ENCODE measurements around the gene STK25. TPM values are rescaled to one million over a fixed set of nuclear protein-coding genes. Genes with fewer than 3 reads are reported as not detected.

Gene STK25
- total RNA-seq, 2 experiments from 2014 or later, result 120 to 201 TPM

DNA sequence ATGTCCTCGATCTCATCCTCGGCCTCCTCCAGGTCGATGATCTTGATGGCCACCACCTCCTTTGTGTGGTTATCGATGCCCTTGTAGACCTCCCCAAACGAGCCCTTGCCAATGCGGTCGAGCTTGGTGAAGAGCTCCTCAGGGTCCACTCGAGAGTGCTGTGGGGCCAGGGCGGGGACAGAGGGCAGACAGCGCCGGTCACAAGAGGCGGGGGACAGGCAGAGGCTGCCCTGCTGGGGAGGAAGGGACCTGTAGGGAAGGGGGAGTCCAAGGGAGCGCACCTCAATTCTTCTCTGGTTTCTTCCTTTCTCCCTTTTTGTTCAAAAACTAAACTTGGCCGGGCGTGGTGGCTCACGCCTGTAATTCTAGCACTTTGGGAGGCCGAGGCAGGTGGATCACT is 6.8 kb downstream of the STK25 start:
- Histone ChIP-seq H3K27ac (ENCODE audit: low read depth, low read length, poor library complexity, severe bottlenecking) (no peak overlapping the region), H2AFZ (ENCODE audit: low read length) (no peak overlapping the region), H3K4me3 (ENCODE audit: low read depth, low read length, poor library complexity, severe bottlenecking) (no peak overlapping the region), H3K4me1 (ENCODE audit: insufficient read depth, low read length, poor library complexity, severe bottlenecking) (no peaks in the 10 kb centered on the region), H3K79me2 (ENCODE audit: insufficient read depth, low read depth, low read length) (peaks cover 5% of the 10 kb centered on the region), H3K4me2 (ENCODE audit: low read length) (no peak overlapping the region), H4K20me1 (ENCODE audit: insufficient read depth, low read length) (no peaks in the 10 kb centered on the region), H3K36me3 (ENCODE audit: insufficient read depth, low read length) (peaks cover 36% of the 10 kb centered on the region; the same call in 1 of the 2 replicates), H3K9me2 (ENCODE audit: insufficient read depth, low read length) (no peaks in the 10 kb centered on the region), H3K9me3 (ENCODE audit: low read length) (no peaks in the 10 kb centered on the region)
- ChIA-PET POLR2A (no interaction called here), CTCF (ENCODE audit: unreplicated experiment) (no interaction called here)
- no peak for TF ChIP-seq EZH2phosphoT487 (IDR thresholded peaks at IDR 0.05; ENCODE audit: borderline replicate concordance, low read depth, low read length)
- TF ChIP-seq, protein P1, sequence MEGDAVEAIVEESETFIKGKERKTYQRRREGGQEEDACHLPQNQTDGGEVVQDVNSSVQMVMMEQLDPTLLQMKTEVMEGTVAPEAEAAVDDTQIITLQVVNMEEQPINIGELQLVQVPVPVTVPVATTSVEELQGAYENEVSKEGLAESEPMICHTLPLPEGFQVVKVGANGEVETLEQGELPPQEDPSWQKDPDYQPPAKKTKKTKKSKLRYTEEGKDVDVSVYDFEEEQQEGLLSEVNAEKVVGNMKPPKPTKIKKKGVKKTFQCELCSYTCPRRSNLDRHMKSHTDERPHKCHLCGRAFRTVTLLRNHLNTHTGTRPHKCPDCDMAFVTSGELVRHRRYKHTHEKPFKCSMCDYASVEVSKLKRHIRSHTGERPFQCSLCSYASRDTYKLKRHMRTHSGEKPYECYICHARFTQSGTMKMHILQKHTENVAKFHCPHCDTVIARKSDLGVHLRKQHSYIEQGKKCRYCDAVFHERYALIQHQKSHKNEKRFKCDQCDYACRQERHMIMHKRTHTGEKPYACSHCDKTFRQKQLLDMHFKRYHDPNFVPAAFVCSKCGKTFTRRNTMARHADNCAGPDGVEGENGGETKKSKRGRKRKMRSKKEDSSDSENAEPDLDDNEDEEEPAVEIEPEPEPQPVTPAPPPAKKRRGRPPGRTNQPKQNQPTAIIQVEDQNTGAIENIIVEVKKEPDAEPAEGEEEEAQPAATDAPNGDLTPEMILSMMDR (conservative IDR thresholded peaks at IDR 0.05; ENCODE audit: low read length), result no peak
- intact Hi-C loops (cut with micrococcal nuclease; ENCODE audit: unreplicated experiment), result no loop called here
- DNase-seq (ENCODE audit: low spot score), result no peak
- no TSS peak for BruUV-seq (replicated peaks)

DNA sequence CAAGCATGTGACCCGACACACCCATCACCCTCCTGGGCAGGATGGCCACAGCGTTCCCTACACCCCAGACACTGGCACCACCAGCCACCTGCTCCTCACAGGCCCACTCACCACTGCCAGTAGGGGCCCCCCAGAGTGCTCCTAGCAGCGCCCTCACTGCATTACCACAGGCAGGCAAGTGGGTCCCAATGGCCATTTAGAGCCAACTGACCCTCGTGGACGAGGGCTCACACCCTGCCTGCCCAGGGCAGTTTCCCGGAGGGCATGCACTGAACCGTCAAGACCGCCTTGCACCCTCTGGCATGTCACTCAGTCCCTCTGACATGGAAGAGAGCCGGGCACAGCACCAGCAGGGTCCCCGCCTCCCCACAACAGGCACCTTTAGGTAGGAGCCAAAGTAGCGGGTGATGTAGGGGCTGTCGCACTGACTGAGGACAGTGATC is 7.3 kb downstream of the STK25 start:
- Histone ChIP-seq H3K4me3 (ENCODE audit: low read depth, low read length, poor library complexity, severe bottlenecking) (no peak overlapping the region), H3K4me1 (ENCODE audit: insufficient read depth, low read length, poor library complexity, severe bottlenecking) (no peaks in the 10 kb centered on the region), H3K9me3 (ENCODE audit: low read length) (no peaks in the 10 kb centered on the region), H3K27ac (ENCODE audit: low read depth, low read length, poor library complexity, severe bottlenecking) (no peak overlapping the region), H3K79me2 (ENCODE audit: insufficient read depth, low read depth, low read length) (peaks cover 2% of the 10 kb centered on the region; the same call in 1 of the 2 replicates), H4K20me1 (ENCODE audit: insufficient read depth, low read length) (no peaks in the 10 kb centered on the region), H3K9me2 (ENCODE audit: insufficient read depth, low read length) (no peaks in the 10 kb centered on the region), H3K36me3 (ENCODE audit: insufficient read depth, low read length) (peaks cover 40% of the 10 kb centered on the region), H2AFZ (ENCODE audit: low read length) (no peak overlapping the region), H3K4me2 (ENCODE audit: low read length) (no peak overlapping the region)
- ChIA-PET CTCF (ENCODE audit: unreplicated experiment) (no interaction called here), POLR2A (no interaction called here)
- no peak for DNase-seq (ENCODE audit: low spot score)
- BruUV-seq (replicated peaks), result no TSS peak
- no peak for TF ChIP-seq EZH2phosphoT487 (IDR thresholded peaks at IDR 0.05; ENCODE audit: borderline replicate concordance, low read depth, low read length)
- TF ChIP-seq, protein P1 (conservative IDR thresholded peaks at IDR 0.05; ENCODE audit: low read length), result no peak
- intact Hi-C loops (cut with micrococcal nuclease; ENCODE audit: unreplicated experiment), result no loop called here

DNA sequence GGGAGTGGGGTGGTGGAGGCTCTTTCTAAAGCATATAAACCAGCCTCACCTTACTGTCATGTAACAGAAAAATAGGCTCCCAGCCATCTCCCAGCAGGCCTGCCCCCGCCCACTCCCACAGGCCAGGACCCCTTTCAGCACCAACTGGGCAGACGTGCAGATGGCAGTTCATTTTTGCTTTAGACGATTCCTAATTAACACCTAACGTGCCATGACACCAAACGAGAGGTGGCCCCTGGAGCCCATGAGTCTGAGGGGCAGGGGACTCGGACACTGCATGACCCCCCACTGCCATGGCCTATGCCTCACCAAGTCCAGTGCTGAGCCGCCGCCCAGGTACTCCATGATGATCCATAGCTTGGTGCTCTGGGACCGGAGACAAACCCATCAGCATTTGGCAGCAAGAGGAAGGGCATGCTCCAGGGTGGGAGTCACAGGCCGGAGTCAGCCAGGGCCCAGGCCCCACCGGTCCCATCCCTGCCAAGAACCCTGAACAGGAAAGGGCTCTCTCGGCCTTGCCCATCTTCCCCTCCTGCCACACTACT is 7.9 kb downstream of the STK25 start:
- H3K9me2 ChIP-seq (ENCODE audit: insufficient read depth, low read length), result no peaks in the 10 kb centered on the region
- DNase-seq (ENCODE audit: low spot score), result no peak
- CTCF ChIA-PET (ENCODE audit: unreplicated experiment), result no interaction called here
- no peaks in the 10 kb centered on the region for H3K9me3 ChIP-seq (ENCODE audit: low read length)
- peaks cover 38% of the 10 kb centered on the region for H3K36me3 ChIP-seq (ENCODE audit: insufficient read depth, low read length)
- H3K4me1 ChIP-seq (ENCODE audit: insufficient read depth, low read length, poor library complexity, severe bottlenecking), result no peaks in the 10 kb centered on the region
- no peaks in the 10 kb centered on the region for H3K79me2 ChIP-seq (ENCODE audit: insufficient read depth, low read depth, low read length)
- no peak for TF ChIP-seq EZH2phosphoT487 (IDR thresholded peaks at IDR 0.05; ENCODE audit: borderline replicate concordance, low read depth, low read length)
- TF ChIP-seq, protein P1 (conservative IDR thresholded peaks at IDR 0.05; ENCODE audit: low read length), result no peak
- H2AFZ ChIP-seq (ENCODE audit: low read length), result no peak overlapping the region
- POLR2A ChIA-PET, result no interaction called here
- no peak overlapping the region for H3K4me2 ChIP-seq (ENCODE audit: low read length)
- H4K20me1 ChIP-seq (ENCODE audit: insufficient read depth, low read length), result no peaks in the 10 kb centered on the region
- intact Hi-C loops (cut with micrococcal nuclease; ENCODE audit: unreplicated experiment), result no loop called here
- H3K4me3 ChIP-seq (ENCODE audit: low read depth, low read length, poor library complexity, severe bottlenecking), result no peak overlapping the region
- no TSS peak for BruUV-seq (replicated peaks)
- no peak overlapping the region for H3K27ac ChIP-seq (ENCODE audit: low read depth, low read length, poor library complexity, severe bottlenecking)
